Measurements from ENCODE around the gene ZNF548. TPM values are rescaled to one million over a fixed set of nuclear protein-coding genes. Genes with fewer than 3 reads are reported as not detected.
A peak's percentile ranks its signal among the peaks of the same experiment; 100 is the strongest.

Gene ZNF548
- polyA plus RNA-seq, 1 experiment, result 14.2 TPM

GRCh38 chr19:57410877-57411671 is 21.4 kb downstream of the ZNF548 start, which contains the start of gene ZNF17:
TSS of gene ZNF17 (plus strand) at chr19:57411161. CDS start at chr19:57413616, 2,455 bp downstream.
- POLR2A ChIA-PET, result no interaction called here
- peak; percentile 83 for DNase-seq (ENCODE audit: low read depth, low spot score)
- peaks cover 5% of the 10 kb centered on the region; the same call in 1 of the 2 replicates for H3K9me3 ChIP-seq (ENCODE audit: control insufficient read depth, insufficient read depth, low read length)
- no peak within 1 kb of the TSS for H3K27ac ChIP-seq (ENCODE audit: low read depth, low read length)
- H3K4me3 ChIP-seq (ENCODE audit: low read depth, low read length), result peak within 1 kb of the TSS; percentile 99
- H3K27me3 ChIP-seq (ENCODE audit: control insufficient read depth, insufficient read depth, low read length), result no peaks in the 10 kb centered on the region
- no peak for TF ChIP-seq CTCF (IDR thresholded peaks at IDR 0.05; ENCODE audit: low read depth, low read length)
- CTCF ChIA-PET, result no interaction called here

GRCh38 chr19:57419439-57419838 is 29.8 kb downstream of the ZNF548 start:
- no peak overlapping the region for H3K27ac ChIP-seq (ENCODE audit: low read depth, low read length)
- CTCF ChIA-PET, result no interaction called here
- H3K27me3 ChIP-seq (ENCODE audit: control insufficient read depth, insufficient read depth, low read length), result no peaks in the 10 kb centered on the region
- POLR2A ChIA-PET, result no interaction called here
- H3K4me3 ChIP-seq (ENCODE audit: low read depth, low read length), result no peak overlapping the region
- DNase-seq (ENCODE audit: low read depth, low spot score), result no peak
- TF ChIP-seq CTCF (IDR thresholded peaks at IDR 0.05; ENCODE audit: low read depth, low read length), result no peak
- peaks cover 21% of the 10 kb centered on the region for H3K9me3 ChIP-seq (ENCODE audit: control insufficient read depth, insufficient read depth, low read length)

- ChIA-PET CTCF (no interaction called here), POLR2A (no interaction called here)
- Histone ChIP-seq H3K27me3 (ENCODE audit: control insufficient read depth, insufficient read depth, low read length) (no peaks in the 10 kb centered on the region), H3K4me3 (ENCODE audit: low read depth, low read length) (no peak overlapping the region), H3K9me3 (ENCODE audit: control insufficient read depth, insufficient read depth, low read length) (peaks cover 21% of the 10 kb centered on the region), H3K27ac (ENCODE audit: low read depth, low read length) (no peak overlapping the region)
- DNase-seq (ENCODE audit: low read depth, low spot score), result no peak
- TF ChIP-seq CTCF (IDR thresholded peaks at IDR 0.05; ENCODE audit: low read depth, low read length), result no peak
Measured at GRCh38 chr19:57421037-57421436, 31.4 kb downstream of the ZNF548 start.

GRCh38 chr19:57434386-57435061 is 44.9 kb downstream of the ZNF548 start:
- no peak for DNase-seq (ENCODE audit: low read depth, low spot score)
- peak overlapping the region; percentile 52 for H3K27ac ChIP-seq (ENCODE audit: low read depth, low read length)
- POLR2A ChIA-PET, result interaction anchor here (1.5 kb wide), 1 partner anchor 72 kb away, joined by 5 read pairs; the partner anchor contains the start of genes TRAPPC2B and ZNF547
- H3K27me3 ChIP-seq (ENCODE audit: control insufficient read depth, insufficient read depth, low read length), result no peaks in the 10 kb centered on the region
- H3K4me3 ChIP-seq (ENCODE audit: low read depth, low read length), result peak overlapping the region; percentile 87
- H3K9me3 ChIP-seq (ENCODE audit: control insufficient read depth, insufficient read depth, low read length), result peaks cover 15% of the 10 kb centered on the region
- TF ChIP-seq CTCF (IDR thresholded peaks at IDR 0.05; ENCODE audit: low read depth, low read length), result no peak
- CTCF ChIA-PET, result no interaction called here

Measured in AG04450 (cell line).